Measurements from ENCODE around the gene HACD3. TPM values are rescaled to one million over a fixed set of nuclear protein-coding genes. Genes with fewer than 3 reads are reported as not detected.

HACD3 gene
- total and polyA plus RNA-seq, 12 donors, result 3.7 to 13.4 (median 8.2) TPM

- Histone ChIP-seq H3K27ac (no peak overlapping the region), H3K27me3 (no peaks in the 10 kb centered on the region), H3K4me1 (no peaks in the 10 kb centered on the region), H3K9me3 (no peaks in the 10 kb centered on the region), H3K36me3 (peaks cover 0 to 100% (median 51%) of the 10 kb centered on the region in 9 donors), H3K4me3 (no peak overlapping the region)
- DNase-seq, result no peak
- ATAC-seq, result no peak
- intact Hi-C loops (cut with DNase I), result no loop called here
- 93 to 96% methylated on average over 5 of the region's 5 CpGs for WGBS, 2 donors
- TF ChIP-seq CTCF (IDR thresholded peaks at IDR 0.05), result no peak
Measured at GRCh38 chr15:65599677-65600076, 69.4 kb downstream of the HACD3 start.

- DNase-seq (no peak), ATAC-seq (no peak)
- H3K27me3 ChIP-seq, result no peaks in the 10 kb centered on the region
- H3K9me3 ChIP-seq, result no peaks in the 10 kb centered on the region
- intact Hi-C loops (cut with DNase I), result no loop called here
- no peaks in the 10 kb centered on the region for H3K4me1 ChIP-seq
- peaks cover 0 to 91% (median 35%) of the 10 kb centered on the region in 9 donors for H3K36me3 ChIP-seq
- WGBS, 2 donors, result 81 to 82% methylated on average over 2 of the region's 2 CpGs
- H3K4me3 ChIP-seq, result no peak overlapping the region
- no peak for TF ChIP-seq CTCF (IDR thresholded peaks at IDR 0.05)
- no peak overlapping the region for H3K27ac ChIP-seq
Measured at GRCh38 chr15:65603134-65603533, 72.9 kb downstream of the HACD3 start.

- no peak overlapping the region for H3K27ac ChIP-seq
- no peak for DNase-seq
- intact Hi-C loops (cut with DNase I), result no loop called here
- no peaks in the 10 kb centered on the region for H3K27me3 ChIP-seq
- no peaks in the 10 kb centered on the region for H3K9me3 ChIP-seq
- H3K36me3 ChIP-seq, result peaks cover 0 to 86% (median 31%) of the 10 kb centered on the region in 9 donors
- ATAC-seq, result no peak
- no peak overlapping the region for H3K4me3 ChIP-seq
- WGBS, 2 donors, result 95% methylated on average over 1 of the region's 1 CpG
- H3K4me1 ChIP-seq, result no peaks in the 10 kb centered on the region
- TF ChIP-seq CTCF (IDR thresholded peaks at IDR 0.05), result no peak
Measured at GRCh38 chr15:65603559-65603958, 73.3 kb downstream of the HACD3 start.

GRCh38 chr15:65610871-65611718 is 80.8 kb downstream of the HACD3 start, which contains the start of gene INTS14:
TSS of gene INTS14 (minus strand) at chr15:65611131. CDS start at chr15:65607380, 3,751 bp downstream.
- ATAC-seq, result peak; percentile 99 to 100 (median 99)
- peak; percentile 38 to 85 (median 73) for TF ChIP-seq CTCF (IDR thresholded peaks at IDR 0.05)
- no peaks in the 10 kb centered on the region for H3K9me3 ChIP-seq
- H3K27me3 ChIP-seq, result no peaks in the 10 kb centered on the region
- intact Hi-C loops (cut with DNase I), result loop anchor here in 1 of 10 donors (10.0 kb wide), 1 partner anchor 254 kb away; the partner anchor contains the start of gene RAB11A
- peaks cover 0 to 13% (median 0%) of the 10 kb centered on the region in 9 donors for H3K36me3 ChIP-seq
- peak within 1 kb of the TSS; percentile 85 to 98 (median 94) for H3K27ac ChIP-seq
- H3K4me3 ChIP-seq, result peak within 1 kb of the TSS; percentile 70 to 97 (median 80)
- DNase-seq, result peak; percentile 98 to 99
- peaks cover 0 to 29% (median 21%) of the 10 kb centered on the region in 9 donors for H3K4me1 ChIP-seq
- WGBS, 2 donors, result 0% methylated on average over 61 to 64 of the region's 64 CpGs
